GM12878 (cell line): ENCODE measurements around the gene MRM3. TPM values are rescaled to one million over a fixed set of nuclear protein-coding genes. Genes with fewer than 3 reads are reported as not detected.

Source experiments
- ATAC-seq: fragments of 200-7000 bp; cut with Tn5 transposase; 3 replicates; pipeline ENCODE4 v1.9.1; 2020; ENCODE audit warnings: mild to moderate bottlenecking, moderate library complexity
- BruUV-seq: library from RNA; stranded (reverse); fragments of 400-500 nt; replicated peaks from 2 replicates; lab custom pipeline; 2021; lab: Mats Ljungman, UMichigan
- CTCF ChIA-PET: fragments of 300-600 bp; sonication (Branson Sonifier 250); formaldehyde crosslinking; extraction: SDS; loops from one replicate; lab custom pipeline; 2021; ENCODE audit warnings: inconsistent platforms; lab: Yijun Ruan, JAX
- POLR2A ChIA-PET: fragments of 350-600 bp; formaldehyde crosslinking; extraction: SDS; loops from one replicate; lab custom pipeline; 2021; ENCODE audit warnings: inconsistent platforms; lab: Charles Lee
- RAD21 ChIA-PET: fragments of 300-600 bp; sonication (Branson Sonifier 250); formaldehyde crosslinking; loops from one replicate; lab custom pipeline; 2023; ENCODE audit warnings: antibody characterized with exemption; ENCODE audit not compliant: unreplicated experiment; lab: Charles Lee
- SMC1A ChIA-PET: fragments of 300-600 bp; sonication (Branson Sonifier 250); formaldehyde crosslinking; loops from one replicate; lab custom pipeline; 2023; ENCODE audit not compliant: unreplicated experiment, uncharacterized antibody; lab: Charles Lee
- DNase-seq: peaks from one replicate; pipeline ENCODE4 v3.0.0-alpha.2; 2011; ENCODE audit warnings: low read depth, low spot score
- FAIRE-seq: peaks from 3 replicates; lab custom pipeline; 2011; peaks lifted over from hg19 to GRCh38; lab: Jason Lieb, UNC
- H2AFZ ChIP-seq: 2 replicates; pipeline ENCODE4 v1.6.0; 2011; ENCODE audit warnings: low read depth, low read length, control low read depth; ENCODE audit not compliant: control insufficient read depth
- H3K27ac ChIP-seq: 2 replicates; pipeline ENCODE4 v1.5.1; 2011; ENCODE audit warnings: control low read depth; ENCODE audit not compliant: control insufficient read depth, insufficient read depth
- H3K27me3 ChIP-seq, 2 experiments: replicated peaks in 1 of 2; 2 replicates each; pipeline versions ENCODE4 v1.6.0 to v1.6.1; 2011; ENCODE audit warnings: low read length in 1 of 2; ENCODE audit not compliant: control insufficient read depth in 2 of 2, insufficient read depth in 2 of 2
- H3K36me3 ChIP-seq, 2 experiments: 2 replicates each; pipeline ENCODE4 v1.5.1; 2011; ENCODE audit warnings: low read length in 1 of 2; ENCODE audit not compliant: control insufficient read depth in 2 of 2, insufficient read depth in 2 of 2
- H3K4me1 ChIP-seq: 2 replicates; pipeline ENCODE4 v1.6.1; 2011; ENCODE audit warnings: mild to moderate bottlenecking, low read length, moderate library complexity, mixed read lengths; ENCODE audit not compliant: control insufficient read depth, insufficient read depth
- H3K4me2 ChIP-seq: 2 replicates; pipeline ENCODE4 v1.6.0; 2011; ENCODE audit warnings: control low read depth; ENCODE audit not compliant: control insufficient read depth, insufficient read depth
- H3K4me3 ChIP-seq: fragments of 200-600 bp; sonication (generic); 2 replicates; pipeline ENCODE4 v1.5.1; 2016
- H3K79me2 ChIP-seq: 2 replicates; pipeline ENCODE4 v1.6.0; 2011; ENCODE audit warnings: low read length; ENCODE audit not compliant: control insufficient read depth, insufficient read depth
- H3K9ac ChIP-seq: 2 replicates; pipeline ENCODE4 v1.8.0; 2011; ENCODE audit warnings: low read length, control low read depth, mixed read lengths; ENCODE audit not compliant: control insufficient read depth, insufficient read depth
- H3K9me3 ChIP-seq: replicated peaks from 3 replicates; pipeline ENCODE4 v1.5.1; 2011; ENCODE audit warnings: mild to moderate bottlenecking, low read length; ENCODE audit not compliant: control insufficient read depth, insufficient read depth
- H4K20me1 ChIP-seq: 2 replicates; pipeline ENCODE4 v1.6.0; 2011; ENCODE audit not compliant: control insufficient read depth, insufficient read depth
- KLF5 ChIP-seq: fragments of 450-650 bp; IDR thresholded peaks from 2 replicates; pipeline ENCODE4 v1.6.1; 2014; ENCODE audit warnings: mild to moderate bottlenecking; ENCODE audit not compliant: partially characterized antibody
- MEF2A ChIP-seq: IDR thresholded peaks from 2 replicates; pipeline ENCODE4 v1.6.1; 2011; ENCODE audit warnings: low read depth, mild to moderate bottlenecking, low read length, moderate library complexity; ENCODE audit not compliant: insufficient read depth
- NBN ChIP-seq: fragments of 450-650 bp; IDR thresholded peaks from 2 replicates; pipeline ENCODE4 v1.6.1; 2016
- SUPT20H ChIP-seq: IDR thresholded peaks from 2 replicates; pipeline ENCODE4 v1.6.1; 2011; ENCODE audit warnings: low read depth, mild to moderate bottlenecking, low read length, moderate library complexity, borderline replicate concordance; ENCODE audit not compliant: control insufficient read depth
- SUZ12 ChIP-seq: fragments of 200-600 bp; sonication (generic); IDR thresholded peaks from one replicate; pipeline ENCODE4 v1.6.1; 2018; ENCODE audit warnings: antibody characterized with exemption, mild to moderate bottlenecking; ENCODE audit not compliant: unreplicated experiment
- WGBS: methylation state at CpG from one replicate; pipeline ENCODE4 v1.1.6; 2016; ENCODE audit warnings: low lambda C conversion rate; ENCODE audit not compliant: insufficient replicate concordance, insufficient coverage; ENCODE audit errors: missing lambda C conversion rate; 5-methylcytosine and 5-hydroxymethylcytosine counted together
- in situ Hi-C: fragments of 300-500 bp; cut with MboI; formaldehyde crosslinking; loops from 9 replicates; pipeline ENCODE4 v1.14.3; 2018; ENCODE audit warnings: mixed read lengths
- intact Hi-C: fragments of 100-400 bp; cut with micrococcal nuclease; formaldehyde crosslinking; loops from one replicate; pipeline ENCODE4 v1.14.2; 2022; ENCODE audit not compliant: unreplicated experiment
- polyA plus RNA-seq, 11 experiments: library from polyadenylated mRNA; depleted of rRNA in 4 of 11; unstranded in 6 of 11; stranded (reverse) in 5 of 11; fragments of >200 nt; fragmentation: Nextera tagmentation in 4 of 11; fragmentation: Illumina TruSeq in 1 of 11; extraction: Ambion mirVana in 4 of 11; extraction: Trizol in 1 of 11; gene quantifications; 1 replicate in 1 of 11; 2 replicates in 10 of 11; pipeline versions ENCODE4 v1.2.1 to v1.2.3, GENCODE V29; 2011 to 2016; ENCODE audit warnings: inconsistent platforms in 2 of 11, missing spikeins in 2 of 11, low read depth in 1 of 11
- total RNA-seq, 4 experiments: library from RNA; depleted of rRNA in 3 of 4; stranded (reverse); fragments of >200 nt in 3 of 4; fragmentation: Illumina TruSeq in 1 of 4; extraction: Trizol in 1 of 4; gene quantifications; 2 replicates each; pipeline versions ENCODE4 v1.2.1 to v1.2.3, GENCODE V29; 2013 to 2021

The MRM3 gene
- total and polyA plus RNA-seq, 10 of the 15 experiments (the other 5 are each of a cell fraction or from before 2014, with no cell fraction given), result 2.3 to 48.9 (median 26.6) TPM

- TF ChIP-seq SUPT20H (no peak), SUZ12 (no peak)
Observed at GRCh38 chr17:795721-796120, 13.6 kb downstream of the MRM3 start (continued).

- SMC1A ChIA-PET, result interaction anchor here (1.0 to 1.1 kb wide), 2 partner anchors 203 to 384 kb away, joined by 3 read pairs; no protein-coding TSS in a partner anchor
- H3K27ac ChIP-seq, result no peak overlapping the region
- DNase-seq (no peak), FAIRE-seq (no peak), ATAC-seq (no peak)
- WGBS, result 86% methylated on average over 13 of the region's 15 CpGs
- no peak for TF ChIP-seq MEF2A
- no peak for TF ChIP-seq KLF5
- TF ChIP-seq NBN, result no peak
- H3K9me3 ChIP-seq, result no peaks in the 10 kb centered on the region
- CTCF ChIA-PET, result interaction anchor here (6.1 kb wide), 1 partner anchor 184 kb away, joined by 61 read pairs; the partner anchor contains the start of gene NXN
- no TSS peak for BruUV-seq
- H3K27me3 ChIP-seq, result no peaks in the 10 kb centered on the region
- H3K4me1 ChIP-seq, result no peaks in the 10 kb centered on the region
- peaks cover under 1 to 3% of the 10 kb centered on the region in 2 experiments; a peak in 3 of 4 replicates for H3K36me3 ChIP-seq
- no peak overlapping the region for H3K4me3 ChIP-seq
- POLR2A ChIA-PET, result no interaction called here
- no peaks in the 10 kb centered on the region for H4K20me1 ChIP-seq
- RAD21 ChIA-PET, result interaction anchor here (3.1 kb wide), 1 partner anchor 184 kb away, joined by 32 read pairs; the partner anchor contains the start of gene NXN
- in situ Hi-C loops (loop anchor here (5.0 kb wide), 1 partner anchor 191 kb away; no protein-coding TSS in a partner anchor), intact Hi-C loops (no loop called here)
- H3K9ac ChIP-seq, result no peak overlapping the region
- H3K79me2 ChIP-seq, result no peaks in the 10 kb centered on the region
- no peak overlapping the region for H3K4me2 ChIP-seq
- no peak overlapping the region for H2AFZ ChIP-seq
Observed at GRCh38 chr17:796609-797008, 14.5 kb downstream of the MRM3 start.
